Upper lobe of left lung (tissue), 6 donors: ENCODE results near the gene ADIRF. TPM values are rescaled to one million over a fixed set of nuclear protein-coding genes. Genes with fewer than 3 reads are reported as not detected.
"Not testable (repeated sequence)": the region's sequence is repeated elsewhere in the genome, so short reads cannot be mapped to it uniquely, and the experiment has no call there.

Experiments
- ATAC-seq, 2 donors: fragments of 200-7000 bp; cut with Tn5 transposase; one replicate each; pipeline ENCODE4 v1.9.1; 2022; ENCODE audit warnings: mild to moderate bottlenecking in 2 of 2, moderate library complexity in 2 of 2; ENCODE audit not compliant: low FRiP score in 2 of 2
- DNase-seq, 2 donors: peaks; one replicate each; pipeline ENCODE4 v3.0.0-alpha.2; 2019 to 2020
- H3K27ac ChIP-seq, 4 donors: fragments of 200-600 bp; sonication (generic); one replicate each; pipeline ENCODE4 v1.5.1; 2016 to 2019
- H3K27me3 ChIP-seq, 4 donors: fragments of 200-600 bp; sonication (generic); one replicate each; pipeline ENCODE4 v1.5.1; 2017 to 2019
- H3K36me3 ChIP-seq, 4 donors: fragments of 200-600 bp; sonication (generic); one replicate each; pipeline ENCODE4 v1.5.1; 2016 to 2019
- H3K4me1 ChIP-seq, 4 donors: fragments of 200-600 bp; sonication (generic); one replicate each; pipeline ENCODE4 v1.5.1; 2018 to 2019
- H3K4me3 ChIP-seq, 4 donors: fragments of 200-600 bp; sonication (generic); one replicate each; pipeline ENCODE4 v1.5.1; 2017 to 2019; ENCODE audit warnings: mild to moderate bottlenecking in 2 of 4, moderate library complexity in 1 of 4
- H3K9me3 ChIP-seq, 4 donors: fragments of 200-600 bp; sonication (generic); one replicate each; pipeline ENCODE4 v1.5.1; 2018 to 2019
- EP300 ChIP-seq, 4 donors: sonication (generic); formaldehyde crosslinking; IDR thresholded peaks; one replicate each; pipeline ENCODE4 v1.5.1; 2017; ENCODE audit warnings: antibody characterized with exemption in 4 of 4, control low read depth in 2 of 4
- POLR2A ChIP-seq, 4 donors: fragments of 450-650 bp; IDR thresholded peaks; one replicate each; pipeline ENCODE4 v1.5.1; 2016 to 2017; ENCODE audit warnings: antibody characterized with exemption in 4 of 4, mild to moderate bottlenecking in 2 of 4
- POLR2AphosphoS5 ChIP-seq, 2 donors: sonication (generic); formaldehyde crosslinking; IDR thresholded peaks; one replicate each; pipeline ENCODE4 v1.5.1; 2017; ENCODE audit warnings: antibody characterized with exemption in 2 of 2
- WGBS, 2 donors: methylation state at CpG; one replicate each; pipeline ENCODE4 v1.1.5; 2017 to 2018; 5-methylcytosine and 5-hydroxymethylcytosine counted together
- total RNA-seq, 6 donors: library from RNA; depleted of rRNA in 4 of 6; stranded (reverse); fragments of >200 nt in 4 of 6; gene quantifications; one replicate each; pipeline versions ENCODE4 v1.1.0 to v1.2.1, GENCODE V29; 2016 to 2021
- TF ChIP-seq, protein P1 (sequence below), 6 experiments: fragments of 450-650 bp in 4 of 6; fragments of 200-600 bp in 2 of 6; sonication (generic) in 2 of 6; IDR thresholded peaks; one replicate each; pipeline ENCODE4 v1.5.1; 2016 to 2019; ENCODE audit warnings: antibody characterized with exemption in 6 of 6
- donor health status: DM: no; HTN: no; CAD: no; lungs with moderate emphysema.
- donor health status: DM: no; HTN: yes; CAD: no; lungs with severe emphysema.

ADIRF gene
- total RNA-seq, 6 donors from 2014 or later = 51.3 to 202 (median 164) TPM

DNA sequence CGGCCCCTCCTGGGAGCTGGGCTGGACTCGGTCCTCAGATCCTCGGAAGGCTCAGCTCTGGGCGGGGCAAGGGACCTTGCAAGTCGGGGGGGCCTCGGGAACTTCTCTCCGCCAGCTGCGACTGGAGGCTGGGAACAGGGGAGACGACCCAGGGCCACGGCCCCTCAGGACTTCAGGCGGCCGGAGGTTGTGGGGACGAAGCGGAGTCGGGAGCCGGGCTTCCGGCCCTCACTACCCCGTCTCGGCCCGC is 2.6 kb downstream of the ADIRF start:
- no peaks in the 10 kb centered on the region for H3K27me3 ChIP-seq
- DNase-seq (no peak), ATAC-seq (peak in 1 of 2 donors; percentile 12)
- no CpG with 5 or more reads among the region's 20 CpGs for WGBS, 2 donors
- H3K36me3 ChIP-seq = no peaks in the 10 kb centered on the region
- no peaks in the 10 kb centered on the region for H3K9me3 ChIP-seq
- peaks cover 38 to 63% (median 53%) of the 10 kb centered on the region in 4 donors for H3K4me1 ChIP-seq
- H3K27ac ChIP-seq = peak overlapping the region; percentile 92 to 98 (median 97)
- TF ChIP-seq, protein P1, sequence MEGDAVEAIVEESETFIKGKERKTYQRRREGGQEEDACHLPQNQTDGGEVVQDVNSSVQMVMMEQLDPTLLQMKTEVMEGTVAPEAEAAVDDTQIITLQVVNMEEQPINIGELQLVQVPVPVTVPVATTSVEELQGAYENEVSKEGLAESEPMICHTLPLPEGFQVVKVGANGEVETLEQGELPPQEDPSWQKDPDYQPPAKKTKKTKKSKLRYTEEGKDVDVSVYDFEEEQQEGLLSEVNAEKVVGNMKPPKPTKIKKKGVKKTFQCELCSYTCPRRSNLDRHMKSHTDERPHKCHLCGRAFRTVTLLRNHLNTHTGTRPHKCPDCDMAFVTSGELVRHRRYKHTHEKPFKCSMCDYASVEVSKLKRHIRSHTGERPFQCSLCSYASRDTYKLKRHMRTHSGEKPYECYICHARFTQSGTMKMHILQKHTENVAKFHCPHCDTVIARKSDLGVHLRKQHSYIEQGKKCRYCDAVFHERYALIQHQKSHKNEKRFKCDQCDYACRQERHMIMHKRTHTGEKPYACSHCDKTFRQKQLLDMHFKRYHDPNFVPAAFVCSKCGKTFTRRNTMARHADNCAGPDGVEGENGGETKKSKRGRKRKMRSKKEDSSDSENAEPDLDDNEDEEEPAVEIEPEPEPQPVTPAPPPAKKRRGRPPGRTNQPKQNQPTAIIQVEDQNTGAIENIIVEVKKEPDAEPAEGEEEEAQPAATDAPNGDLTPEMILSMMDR (IDR thresholded peaks at IDR 0.05) = peak in 2 of 6 experiments; percentile 13 to 24
- no peak for TF ChIP-seq EP300 (IDR thresholded peaks at IDR 0.05)
- peak; percentile 84 to 98 (median 97) for TF ChIP-seq POLR2A (IDR thresholded peaks at IDR 0.05)
- TF ChIP-seq POLR2AphosphoS5 (IDR thresholded peaks at IDR 0.05) = no peak
- H3K4me3 ChIP-seq = peak overlapping the region; percentile 40 to 64 (median 57)

DNA sequence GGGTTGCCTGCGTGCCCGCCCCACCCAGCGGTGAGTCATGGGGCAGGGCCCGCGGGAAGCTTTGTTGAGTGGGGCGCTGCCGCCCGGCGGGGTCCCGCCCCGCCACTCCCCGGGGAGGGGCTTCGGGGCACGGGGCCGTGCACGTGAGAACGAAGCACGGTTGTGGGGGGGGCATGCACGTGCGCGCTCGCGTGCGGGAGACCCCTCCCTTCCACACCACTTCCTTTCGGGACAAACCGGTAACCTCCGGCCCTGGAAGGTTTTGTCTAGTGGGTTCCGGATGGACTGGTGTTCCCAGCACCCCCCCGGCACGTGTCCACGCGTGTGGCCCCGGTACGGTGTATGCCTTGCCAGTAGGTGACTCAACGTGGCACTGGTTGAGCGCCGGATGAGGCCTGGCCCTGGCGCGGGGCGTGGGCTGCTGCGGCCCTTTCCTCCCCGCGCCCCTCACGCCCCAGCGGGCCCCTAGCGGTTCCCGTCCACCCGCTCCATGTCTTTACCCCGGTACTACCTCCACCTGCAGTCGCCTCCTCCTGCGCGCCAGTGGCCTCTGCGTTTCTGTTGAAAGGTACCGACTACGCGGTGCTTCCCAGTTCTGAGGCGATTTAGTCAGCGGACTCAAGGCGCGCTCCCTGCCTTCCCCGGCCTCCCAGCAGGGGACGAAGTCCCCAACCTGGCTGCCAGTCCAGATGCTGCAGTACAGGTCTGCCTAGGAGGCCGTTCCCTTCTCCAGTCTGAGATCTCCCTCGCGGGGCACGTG is 3.1 kb downstream of the ADIRF start:
- Histone ChIP-seq H3K9me3 (no peaks in the 10 kb centered on the region), H3K27me3 (no peaks in the 10 kb centered on the region), H3K4me1 (peaks cover 33 to 58% (median 48%) of the 10 kb centered on the region in 4 donors), H3K36me3 (no peaks in the 10 kb centered on the region), H3K4me3 (peak overlapping the region; percentile 40 to 64 (median 57)), H3K27ac (peak overlapping the region; percentile 92 to 98 (median 97))
- DNase-seq (peak; percentile 91 to 99), ATAC-seq (peak; percentile 93)
- TF ChIP-seq POLR2A (IDR thresholded peaks at IDR 0.05) (peak in 1 of 4 donors; percentile 15), EP300 (IDR thresholded peaks at IDR 0.05) (peak in 3 of 4 donors; percentile 3 to 86 (median 77)), POLR2AphosphoS5 (IDR thresholded peaks at IDR 0.05) (peak; percentile 80 to 92)
- TF ChIP-seq, protein P1 (IDR thresholded peaks at IDR 0.05) = peak in 2 of 6 experiments; percentile 4 to 60
- 35% methylated on average over 21 to 33 of the region's 66 CpGs for WGBS, 2 donors

DNA sequence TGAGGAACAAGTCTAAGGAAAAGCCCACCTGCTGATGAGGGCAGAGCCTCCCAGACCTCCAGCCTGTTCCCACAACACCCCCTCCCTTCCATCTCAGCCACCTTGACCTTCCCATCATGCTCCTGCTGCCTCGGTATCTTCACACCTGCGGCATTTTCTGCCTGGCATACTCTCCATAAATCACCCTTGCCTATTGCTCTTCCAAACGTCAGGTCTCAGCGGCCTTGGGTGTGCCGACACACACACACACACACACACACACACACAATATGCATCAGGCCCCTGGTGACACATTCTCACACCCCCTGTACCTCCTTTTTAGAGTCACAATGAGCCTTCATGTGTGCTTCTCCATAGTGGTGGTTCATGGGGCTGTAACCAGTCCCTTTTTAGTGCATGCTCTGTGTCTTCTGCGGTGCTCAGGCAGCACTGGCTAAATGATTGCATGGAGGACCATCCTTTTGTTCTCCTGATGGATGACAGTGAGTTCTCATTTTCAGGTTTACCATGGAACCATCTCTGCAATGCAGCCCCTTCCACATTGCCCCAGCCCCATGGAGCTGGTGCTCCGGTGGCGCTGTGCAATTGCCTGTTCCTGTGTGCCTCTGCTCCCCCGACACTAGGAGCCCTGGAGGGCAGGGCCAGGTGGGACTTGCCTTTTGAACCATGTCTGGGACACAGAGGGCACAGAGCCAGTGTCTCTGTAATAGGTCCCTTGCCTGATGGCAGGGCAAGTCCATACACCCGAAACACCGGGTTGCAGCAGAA is 4.5 kb downstream of the ADIRF start:
- ATAC-seq = no peak
- H3K36me3 ChIP-seq = no peaks in the 10 kb centered on the region
- WGBS, 2 donors = 94 to 95% methylated on average over 8 to 10 of the region's 11 CpGs
- peak overlapping the region; percentile 6 to 98 (median 94) for H3K27ac ChIP-seq
- TF ChIP-seq POLR2A (IDR thresholded peaks at IDR 0.05) = no peak
- TF ChIP-seq, protein P1 (IDR thresholded peaks at IDR 0.05) = no peak
- TF ChIP-seq EP300 (IDR thresholded peaks at IDR 0.05) = no peak
- TF ChIP-seq POLR2AphosphoS5 (IDR thresholded peaks at IDR 0.05) = no peak
- no peaks in the 10 kb centered on the region for H3K9me3 ChIP-seq
- no peak overlapping the region for H3K4me3 ChIP-seq
- H3K4me1 ChIP-seq = peaks cover 21 to 44% (median 34%) of the 10 kb centered on the region in 4 donors
- no peaks in the 10 kb centered on the region for H3K27me3 ChIP-seq
- no peak for DNase-seq

DNA sequence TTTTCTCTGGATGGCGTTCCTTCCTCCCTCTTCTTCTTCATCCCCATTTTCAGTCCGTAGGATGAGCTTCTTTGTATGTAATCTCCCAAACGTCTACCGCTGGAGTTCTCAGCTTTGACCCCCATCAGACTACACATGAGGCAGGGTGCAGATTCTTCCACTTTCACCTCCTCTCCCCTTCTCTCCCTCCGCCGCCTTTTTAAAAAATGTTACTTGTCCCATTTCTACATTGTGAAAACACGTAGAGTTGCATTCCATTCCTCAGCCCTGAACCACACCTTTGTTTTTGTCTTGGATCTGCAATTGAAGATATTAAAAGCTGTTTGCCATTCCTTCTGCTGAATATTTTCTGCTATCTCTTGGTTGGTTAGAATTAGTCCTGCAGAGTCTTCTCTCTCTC is 6.2 kb downstream of the ADIRF start:
- WGBS, 2 donors = 58 to 62% methylated on average over 7 of the region's 7 CpGs
- DNase-seq = no peak
- no peak for ATAC-seq
- H3K4me3 ChIP-seq = peak overlapping the region in 2 of 4 donors; percentile 15 to 25
- TF ChIP-seq POLR2A (IDR thresholded peaks at IDR 0.05) (peak in 1 of 4 donors; percentile 35), EP300 (IDR thresholded peaks at IDR 0.05) (no peak)
- peak overlapping the region; percentile 36 to 92 (median 58) for H3K27ac ChIP-seq
- peaks cover 14 to 27% (median 17%) of the 10 kb centered on the region in 4 donors for H3K4me1 ChIP-seq
- H3K27me3 ChIP-seq = no peaks in the 10 kb centered on the region
- no peaks in the 10 kb centered on the region for H3K9me3 ChIP-seq
- no peaks in the 10 kb centered on the region for H3K36me3 ChIP-seq

DNA sequence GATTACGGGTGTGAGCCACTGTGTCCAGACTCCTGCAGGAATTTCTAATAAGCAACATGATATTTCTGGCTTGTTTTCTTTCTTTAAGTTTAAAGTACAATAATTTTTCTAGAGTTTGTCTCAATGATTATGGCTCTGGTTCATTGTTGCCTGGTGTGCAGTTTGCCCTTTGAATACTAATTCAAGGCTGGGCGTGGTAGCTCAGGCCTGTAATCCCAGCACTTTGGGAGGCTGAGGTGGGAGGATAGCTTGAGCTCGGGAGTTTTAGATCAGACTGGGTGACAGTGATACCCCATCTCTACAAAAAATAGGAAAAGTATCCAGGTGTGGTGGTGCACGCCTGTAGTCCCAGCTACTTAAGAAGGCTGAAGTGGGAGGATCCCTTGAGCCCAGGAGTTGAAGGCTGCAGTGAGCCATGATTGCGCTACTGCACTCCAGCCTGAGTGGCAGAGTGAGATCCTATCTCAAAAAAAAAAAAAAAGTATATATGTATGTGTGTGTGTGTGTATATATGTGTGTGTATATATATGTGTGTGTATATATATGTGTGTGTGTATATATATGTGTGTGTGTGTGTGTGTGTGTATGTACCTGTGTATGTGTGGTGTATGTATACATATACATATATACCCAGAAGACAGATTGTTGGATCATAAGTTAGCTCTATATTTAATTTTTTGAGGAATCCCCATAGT is 8.2 kb downstream of the ADIRF start:
- Histone ChIP-seq H3K9me3 (no peaks in the 10 kb centered on the region), H3K36me3 (no peaks in the 10 kb centered on the region), H3K4me1 (peaks cover 10 to 18% (median 13%) of the 10 kb centered on the region in 4 donors), H3K27ac (no peak overlapping the region), H3K27me3 (no peaks in the 10 kb centered on the region), H3K4me3 (no peak overlapping the region)
- TF ChIP-seq, protein P1 (IDR thresholded peaks at IDR 0.05) = no peak
- TF ChIP-seq POLR2AphosphoS5 (IDR thresholded peaks at IDR 0.05) (no peak), POLR2A (IDR thresholded peaks at IDR 0.05) (no peak), EP300 (IDR thresholded peaks at IDR 0.05) (no peak)
- WGBS, 2 donors = 96% methylated on average over 5 of the region's 5 CpGs
- DNase-seq = no peak
- no peak for ATAC-seq

DNA sequence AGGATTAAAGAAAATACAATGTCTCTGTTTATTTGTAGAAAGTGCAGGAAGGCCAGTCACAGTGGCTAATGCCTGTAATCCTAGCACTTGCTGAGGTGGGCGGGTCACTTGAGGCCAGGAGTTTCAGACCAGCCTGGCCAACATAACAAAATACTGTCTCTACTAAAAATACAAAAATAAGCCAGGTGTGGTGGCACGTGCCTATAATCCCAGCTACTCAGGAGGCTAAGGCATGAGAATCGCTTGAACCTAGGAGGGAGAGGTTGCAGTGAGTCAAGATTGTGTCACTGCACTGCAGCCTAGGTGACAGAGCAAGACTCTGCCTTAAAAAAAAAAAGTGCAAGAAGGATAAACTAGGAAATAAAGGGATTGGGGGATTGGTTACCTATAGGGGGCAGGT is 10.2 kb downstream of the ADIRF start:
- 75 to 86% methylated on average over 3 of the region's 3 CpGs for WGBS, 2 donors
- H3K4me1 ChIP-seq = peaks cover 0 to 13% (median 11%) of the 10 kb centered on the region in 4 donors
- not testable (repeated sequence) for DNase-seq, H3K9me3 ChIP-seq, ATAC-seq, H3K4me3 ChIP-seq, H3K36me3 ChIP-seq, H3K27me3 ChIP-seq
- peak overlapping the region in 2 of 4 donors; percentile 43 to 53 for H3K27ac ChIP-seq
